Fibroblast of villous mesenchyme (primary cell): ENCODE results near the gene SLIT3. TPM values are rescaled to one million over a fixed set of nuclear protein-coding genes. Genes with fewer than 3 reads are reported as not detected.

Source experiments
- DNase-seq: peaks from one replicate; pipeline ENCODE4 v3.0.0-alpha.2; 2010; ENCODE audit warnings: low read depth
- H3K4me3 ChIP-seq: 2 replicates; pipeline ENCODE4 v1.5.1; 2011; ENCODE audit warnings: low read depth, mild to moderate bottlenecking, low read length
- total RNA-seq: library from RNA; depleted of rRNA; stranded (reverse); fragments of >200 nt; gene quantifications from 2 replicates; pipeline ENCODE4 v1.2.3, GENCODE V29; 2012
- TF ChIP-seq, protein P1 (sequence below): IDR thresholded peaks from 2 replicates; pipeline ENCODE4 v1.5.1; 2012; ENCODE audit warnings: low read depth, mild to moderate bottlenecking, low read length; ENCODE audit not compliant: insufficient read depth

The SLIT3 gene
- total RNA-seq, 1 donor: under 0.01 TPM

DNA sequence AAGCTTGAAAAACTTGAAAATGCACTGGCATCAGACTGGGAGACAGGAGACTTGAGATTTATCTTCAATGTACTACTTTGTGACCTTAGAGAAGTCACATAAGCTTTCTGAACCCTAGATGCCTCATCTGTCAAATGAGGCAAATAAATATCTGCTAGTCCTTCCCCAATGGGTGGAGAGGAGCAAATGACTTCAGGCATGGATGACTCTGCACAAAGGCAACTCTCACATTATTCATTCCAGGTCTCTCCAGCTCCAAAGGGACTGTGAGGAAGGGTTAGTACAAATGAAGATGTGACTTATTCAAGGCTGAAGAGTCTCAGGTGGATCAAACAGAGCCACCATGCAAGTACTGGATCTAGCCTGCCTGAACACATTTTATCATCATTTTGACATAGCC lies 228.7 kb downstream of the SLIT3 start:
- TF ChIP-seq, protein P1, sequence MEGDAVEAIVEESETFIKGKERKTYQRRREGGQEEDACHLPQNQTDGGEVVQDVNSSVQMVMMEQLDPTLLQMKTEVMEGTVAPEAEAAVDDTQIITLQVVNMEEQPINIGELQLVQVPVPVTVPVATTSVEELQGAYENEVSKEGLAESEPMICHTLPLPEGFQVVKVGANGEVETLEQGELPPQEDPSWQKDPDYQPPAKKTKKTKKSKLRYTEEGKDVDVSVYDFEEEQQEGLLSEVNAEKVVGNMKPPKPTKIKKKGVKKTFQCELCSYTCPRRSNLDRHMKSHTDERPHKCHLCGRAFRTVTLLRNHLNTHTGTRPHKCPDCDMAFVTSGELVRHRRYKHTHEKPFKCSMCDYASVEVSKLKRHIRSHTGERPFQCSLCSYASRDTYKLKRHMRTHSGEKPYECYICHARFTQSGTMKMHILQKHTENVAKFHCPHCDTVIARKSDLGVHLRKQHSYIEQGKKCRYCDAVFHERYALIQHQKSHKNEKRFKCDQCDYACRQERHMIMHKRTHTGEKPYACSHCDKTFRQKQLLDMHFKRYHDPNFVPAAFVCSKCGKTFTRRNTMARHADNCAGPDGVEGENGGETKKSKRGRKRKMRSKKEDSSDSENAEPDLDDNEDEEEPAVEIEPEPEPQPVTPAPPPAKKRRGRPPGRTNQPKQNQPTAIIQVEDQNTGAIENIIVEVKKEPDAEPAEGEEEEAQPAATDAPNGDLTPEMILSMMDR: no peak
- DNase-seq: no peak

DNA sequence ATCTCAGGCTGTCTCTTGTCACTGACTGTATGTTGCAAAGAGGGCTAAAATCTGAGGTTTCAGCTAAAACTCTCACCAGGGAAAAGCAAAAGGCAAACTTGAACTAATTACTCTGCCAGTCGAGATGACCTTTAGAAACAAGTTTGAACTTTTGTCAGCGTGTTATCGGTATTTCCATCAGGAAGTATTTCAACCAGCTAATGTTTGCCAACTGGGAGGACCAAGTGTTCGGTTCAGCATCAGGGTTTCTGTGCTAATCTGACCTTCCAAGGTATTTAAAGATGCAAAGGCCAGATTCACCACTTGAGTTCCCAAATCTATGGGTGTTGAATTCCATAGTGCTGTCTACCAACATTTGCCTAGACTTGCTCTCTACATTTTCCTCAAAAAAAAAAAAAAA lies 230.5 kb downstream of the SLIT3 start:
- H3K4me3 ChIP-seq: no peak overlapping the region
- TF ChIP-seq, protein P1: no peak
- DNase-seq: no peak

More for the DNA sequence above, 228.7 kb downstream of the SLIT3 start:
- no peak overlapping the region for H3K4me3 ChIP-seq

- H3K4me3 ChIP-seq: no peak overlapping the region
- TF ChIP-seq, protein P1: no peak
- no peak for DNase-seq
Measured at GRCh38 chr5:169067751-169068173, 233.2 kb downstream of the SLIT3 start.

GRCh38 chr5:169065400-169065799 lies 235.5 kb downstream of the SLIT3 start:
- no peak overlapping the region for H3K4me3 ChIP-seq
- DNase-seq: no peak
- TF ChIP-seq, protein P1: no peak

DNA sequence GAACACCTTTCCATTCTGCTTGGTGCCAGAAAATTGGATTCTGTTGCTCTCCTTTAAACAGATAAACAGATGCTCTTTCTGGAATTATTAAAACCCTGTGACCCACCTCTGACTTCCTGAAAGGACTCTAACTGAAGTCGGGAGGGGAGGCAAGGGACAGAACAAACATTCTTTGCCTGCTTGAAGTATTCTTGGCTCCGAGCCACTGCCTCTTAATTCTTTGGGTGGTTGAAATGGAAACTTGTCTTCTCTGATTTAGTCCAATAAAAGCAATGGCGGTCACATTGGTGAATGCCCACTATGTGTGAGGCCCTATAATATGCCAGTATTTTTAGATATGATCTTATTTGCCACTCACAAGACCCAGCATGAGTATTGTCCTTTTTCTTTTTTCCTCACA lies 236.8 kb downstream of the SLIT3 start:
- no peak overlapping the region for H3K4me3 ChIP-seq
- TF ChIP-seq, protein P1: no peak
- DNase-seq: no peak

GRCh38 chr5:169063316-169063953 lies 237.5 kb downstream of the SLIT3 start:
- no peak for DNase-seq
- H3K4me3 ChIP-seq: no peak overlapping the region
- TF ChIP-seq, protein P1: no peak

GRCh38 chr5:169062690-169063089 lies 238.2 kb downstream of the SLIT3 start:
- H3K4me3 ChIP-seq: no peak overlapping the region
- DNase-seq: no peak
- TF ChIP-seq, protein P1: no peak
